Stimulated activated CD4-positive, alpha-beta T cell treated with anti-CD3 and anti-CD28 coated beads, Interleukin-4, amount 100 ng/mL, for 4 hours (primary cell): Measurements from ENCODE around the gene SERINC1.
"Not testable (repeated sequence)": the region's sequence is repeated elsewhere in the genome, so short reads cannot be mapped to it uniquely, and the experiment has no call there.

ENCODE experiments used
- DNase-seq, 2 experiments: peaks; one replicate each; pipeline ENCODE4 v3.0.0-alpha.2; 2020

Gene SERINC1

GRCh38 chr6:122471107-122472021 lies at the start of gene SERINC1:
TSS of gene SERINC1 (minus strand) at chr6:122471807. CDS start at chr6:122471737, 70 bp downstream.
- DNase-seq = peak; percentile 86 to 92

- no peak for DNase-seq
Measured at GRCh38 chr6:122511193-122511924, 39.8 kb upstream of the SERINC1 start.

GRCh38 chr6:122505170-122505569 lies 33.6 kb upstream of the SERINC1 start:
- DNase-seq = not testable (repeated sequence)

- DNase-seq = no peak
Measured at GRCh38 chr6:122501475-122501874, 29.9 kb upstream of the SERINC1 start.

GRCh38 chr6:122495612-122496011 lies 24.0 kb upstream of the SERINC1 start:
- no peak for DNase-seq

- DNase-seq = no peak
Measured at GRCh38 chr6:122494665-122495272, 23.2 kb upstream of the SERINC1 start.

- DNase-seq = peak; percentile 51 to 58
Measured at GRCh38 chr6:122491919-122492555, 20.4 kb upstream of the SERINC1 start.

GRCh38 chr6:122490607-122491006 lies 19.0 kb upstream of the SERINC1 start:
- no peak for DNase-seq

GRCh38 chr6:122484760-122485159 lies 13.2 kb upstream of the SERINC1 start:
- DNase-seq = no peak

GRCh38 chr6:122482750-122483080 lies 11.1 kb upstream of the SERINC1 start:
- no peak for DNase-seq

GRCh38 chr6:122476131-122476530 lies 4.5 kb upstream of the SERINC1 start:
- no peak for DNase-seq

GRCh38 chr6:122472022-122472340 lies 374 bp upstream of the SERINC1 start:
- DNase-seq = no peak

- no peak for DNase-seq
Measured at GRCh38 chr6:122461885-122462284, 9.7 kb downstream of the SERINC1 start.

- not testable (repeated sequence) for DNase-seq
Measured at GRCh38 chr6:122459865-122460416, 11.7 kb downstream of the SERINC1 start.

GRCh38 chr6:122459240-122459639 lies 12.4 kb downstream of the SERINC1 start:
- no peak for DNase-seq

GRCh38 chr6:122458087-122458486 lies 13.5 kb downstream of the SERINC1 start:
- no peak for DNase-seq

GRCh38 chr6:122455116-122455515 lies 16.5 kb downstream of the SERINC1 start:
- DNase-seq = not testable (repeated sequence)

- DNase-seq = no peak
Measured at GRCh38 chr6:122454673-122455072, 16.9 kb downstream of the SERINC1 start.

- DNase-seq = no peak
Measured at GRCh38 chr6:122452509-122452908, 19.1 kb downstream of the SERINC1 start.

GRCh38 chr6:122449069-122449468 lies 22.5 kb downstream of the SERINC1 start:
- no peak for DNase-seq

GRCh38 chr6:122445274-122445673 lies 26.3 kb downstream of the SERINC1 start:
- no peak for DNase-seq

- DNase-seq = no peak
Measured at GRCh38 chr6:122438975-122439374, 32.6 kb downstream of the SERINC1 start.

- no peak for DNase-seq
Measured at GRCh38 chr6:122432816-122433215, 38.8 kb downstream of the SERINC1 start.
